ENCODE results near the gene CD163L1.

The CD163L1 gene

GRCh38 chr12:7383157-7383556 lies 60.8 kb downstream of the CD163L1 start:
- DNase-seq (ENCODE audit: low spot score): no peak
- H3K4me3 Mint-ChIP-seq: no peak overlapping the region
- no peak overlapping the region for H3K27ac Mint-ChIP-seq
- no peaks in the 10 kb centered on the region for H3K9me3 Mint-ChIP-seq
- no peaks in the 10 kb centered on the region for H3K36me3 Mint-ChIP-seq (ENCODE audit: low read depth)
- no peaks in the 10 kb centered on the region for H3K27me3 Mint-ChIP-seq (ENCODE audit: low read depth)
- no peaks in the 10 kb centered on the region for H3K4me1 Mint-ChIP-seq (ENCODE audit: low read depth)

GRCh38 chr12:7376196-7376595 lies 67.8 kb downstream of the CD163L1 start:
- DNase-seq (ENCODE audit: low spot score): no peak
- H3K4me1 Mint-ChIP-seq (ENCODE audit: low read depth): no peaks in the 10 kb centered on the region
- H3K36me3 Mint-ChIP-seq (ENCODE audit: low read depth): no peaks in the 10 kb centered on the region

GRCh38 chr12:7375145-7375543 lies 68.8 kb downstream of the CD163L1 start:
- H3K4me3 Mint-ChIP-seq: no peak overlapping the region
- no peak for DNase-seq (ENCODE audit: low spot score)

More at GRCh38 chr12:7376196-7376595, 67.8 kb downstream of the CD163L1 start:
- H3K27ac Mint-ChIP-seq: no peak overlapping the region
- no peaks in the 10 kb centered on the region for H3K27me3 Mint-ChIP-seq (ENCODE audit: low read depth)
- H3K9me3 Mint-ChIP-seq: no peaks in the 10 kb centered on the region
- H3K4me3 Mint-ChIP-seq: no peak overlapping the region

GRCh38 chr12:7374423-7375144 lies 69.4 kb downstream of the CD163L1 start:
- no peak for DNase-seq (ENCODE audit: low spot score)
- H3K9me3 Mint-ChIP-seq: no peaks in the 10 kb centered on the region
- no peak overlapping the region for H3K4me3 Mint-ChIP-seq
- no peaks in the 10 kb centered on the region for H3K27me3 Mint-ChIP-seq (ENCODE audit: low read depth)
- H3K4me1 Mint-ChIP-seq (ENCODE audit: low read depth): no peaks in the 10 kb centered on the region
- H3K36me3 Mint-ChIP-seq (ENCODE audit: low read depth): no peaks in the 10 kb centered on the region
- H3K27ac Mint-ChIP-seq: no peak overlapping the region

More at GRCh38 chr12:7375145-7375543, 68.8 kb downstream of the CD163L1 start:
- Mint-ChIP-seq H3K36me3 (ENCODE audit: low read depth) (no peaks in the 10 kb centered on the region), H3K9me3 (no peaks in the 10 kb centered on the region), H3K27ac (no peak overlapping the region), H3K4me1 (ENCODE audit: low read depth) (no peaks in the 10 kb centered on the region), H3K27me3 (ENCODE audit: low read depth) (no peaks in the 10 kb centered on the region)

- H3K4me3 Mint-ChIP-seq: no peak overlapping the region
- H3K27me3 Mint-ChIP-seq (ENCODE audit: low read depth): no peaks in the 10 kb centered on the region
- H3K9me3 Mint-ChIP-seq: no peaks in the 10 kb centered on the region
- no peaks in the 10 kb centered on the region for H3K36me3 Mint-ChIP-seq (ENCODE audit: low read depth)
- no peaks in the 10 kb centered on the region for H3K4me1 Mint-ChIP-seq (ENCODE audit: low read depth)
- DNase-seq (ENCODE audit: low spot score): no peak
- no peak overlapping the region for H3K27ac Mint-ChIP-seq
Measured at GRCh38 chr12:7373226-7373625, 70.7 kb downstream of the CD163L1 start.

- H3K27me3 Mint-ChIP-seq (ENCODE audit: low read depth): peaks cover 2% of the 10 kb centered on the region
- no peaks in the 10 kb centered on the region for H3K36me3 Mint-ChIP-seq (ENCODE audit: low read depth)
- H3K27ac Mint-ChIP-seq: no peak overlapping the region
- no peaks in the 10 kb centered on the region for H3K4me1 Mint-ChIP-seq (ENCODE audit: low read depth)
- DNase-seq (ENCODE audit: low spot score): no peak
- no peak overlapping the region for H3K4me3 Mint-ChIP-seq
- no peaks in the 10 kb centered on the region for H3K9me3 Mint-ChIP-seq
Measured at GRCh38 chr12:7369274-7369729, 74.7 kb downstream of the CD163L1 start.

- H3K9me3 Mint-ChIP-seq: no peaks in the 10 kb centered on the region
- no peak for DNase-seq (ENCODE audit: low spot score)
- H3K4me1 Mint-ChIP-seq (ENCODE audit: low read depth): no peaks in the 10 kb centered on the region
- no peak overlapping the region for H3K27ac Mint-ChIP-seq
- H3K4me3 Mint-ChIP-seq: no peak overlapping the region
- peaks cover 5% of the 10 kb centered on the region for H3K27me3 Mint-ChIP-seq (ENCODE audit: low read depth)
- H3K36me3 Mint-ChIP-seq (ENCODE audit: low read depth): no peaks in the 10 kb centered on the region
Measured at GRCh38 chr12:7362734-7363133, 81.2 kb downstream of the CD163L1 start.

GRCh38 chr12:7361265-7361664 lies 82.7 kb downstream of the CD163L1 start:
- H3K4me1 Mint-ChIP-seq (ENCODE audit: low read depth): no peaks in the 10 kb centered on the region
- no peak overlapping the region for H3K4me3 Mint-ChIP-seq
- peaks cover 5% of the 10 kb centered on the region for H3K27me3 Mint-ChIP-seq (ENCODE audit: low read depth)

GRCh38 chr12:7354529-7354928 lies 89.4 kb downstream of the CD163L1 start:
- Mint-ChIP-seq H3K4me3 (no peak overlapping the region), H3K27me3 (ENCODE audit: low read depth) (peaks cover 20% of the 10 kb centered on the region), H3K9me3 (no peaks in the 10 kb centered on the region), H3K36me3 (ENCODE audit: low read depth) (no peaks in the 10 kb centered on the region), H3K27ac (no peak overlapping the region), H3K4me1 (ENCODE audit: low read depth) (peaks cover 9% of the 10 kb centered on the region)
- DNase-seq (ENCODE audit: low spot score): no peak

More at GRCh38 chr12:7361265-7361664, 82.7 kb downstream of the CD163L1 start:
- Mint-ChIP-seq H3K9me3 (no peaks in the 10 kb centered on the region), H3K27ac (no peak overlapping the region), H3K36me3 (ENCODE audit: low read depth) (no peaks in the 10 kb centered on the region)
- DNase-seq (ENCODE audit: low spot score): no peak

- H3K9me3 Mint-ChIP-seq: no peaks in the 10 kb centered on the region
- no peak for DNase-seq (ENCODE audit: low spot score)
- peaks cover 9% of the 10 kb centered on the region for H3K4me1 Mint-ChIP-seq (ENCODE audit: low read depth)
- no peaks in the 10 kb centered on the region for H3K36me3 Mint-ChIP-seq (ENCODE audit: low read depth)
- no peak overlapping the region for H3K4me3 Mint-ChIP-seq
- H3K27me3 Mint-ChIP-seq (ENCODE audit: low read depth): peaks cover 20% of the 10 kb centered on the region
- H3K27ac Mint-ChIP-seq: no peak overlapping the region
Measured at GRCh38 chr12:7352661-7353060, 91.3 kb downstream of the CD163L1 start.

GRCh38 chr12:7351177-7351576 lies 92.8 kb downstream of the CD163L1 start:
- Mint-ChIP-seq H3K4me3 (no peak overlapping the region), H3K27ac (no peak overlapping the region), H3K36me3 (ENCODE audit: low read depth) (no peaks in the 10 kb centered on the region), H3K9me3 (peaks cover 3% of the 10 kb centered on the region), H3K4me1 (ENCODE audit: low read depth) (peaks cover 13% of the 10 kb centered on the region), H3K27me3 (ENCODE audit: low read depth) (peaks cover 20% of the 10 kb centered on the region)
- no peak for DNase-seq (ENCODE audit: low spot score)

- H3K9me3 Mint-ChIP-seq: peaks cover 16% of the 10 kb centered on the region
- no peak for DNase-seq (ENCODE audit: low spot score)
- peaks cover 15% of the 10 kb centered on the region for H3K27me3 Mint-ChIP-seq (ENCODE audit: low read depth)
- H3K36me3 Mint-ChIP-seq (ENCODE audit: low read depth): peaks cover 4% of the 10 kb centered on the region
- no peak overlapping the region for H3K4me3 Mint-ChIP-seq
- peaks cover 15% of the 10 kb centered on the region for H3K4me1 Mint-ChIP-seq (ENCODE audit: low read depth)
- no peak overlapping the region for H3K27ac Mint-ChIP-seq
Measured at GRCh38 chr12:7349418-7349817, 94.5 kb downstream of the CD163L1 start.

- Mint-ChIP-seq H3K4me1 (ENCODE audit: low read depth) (peaks cover 17% of the 10 kb centered on the region), H3K4me3 (peak overlapping the region; percentile 51), H3K9me3 (peaks cover 16% of the 10 kb centered on the region), H3K36me3 (ENCODE audit: low read depth) (peaks cover 4% of the 10 kb centered on the region), H3K27ac (no peak overlapping the region), H3K27me3 (ENCODE audit: low read depth) (peaks cover 4% of the 10 kb centered on the region)
- no peak for DNase-seq (ENCODE audit: low spot score)
Measured at GRCh38 chr12:7346551-7347225, 97.3 kb downstream of the CD163L1 start.

GRCh38 chr12:7344833-7345606 lies 98.9 kb downstream of the CD163L1 start:
- H3K36me3 Mint-ChIP-seq (ENCODE audit: low read depth): peaks cover 4% of the 10 kb centered on the region
- no peak for DNase-seq (ENCODE audit: low spot score)
- peaks cover 10% of the 10 kb centered on the region for H3K4me1 Mint-ChIP-seq (ENCODE audit: low read depth)
- H3K27me3 Mint-ChIP-seq (ENCODE audit: low read depth): no peaks in the 10 kb centered on the region
- no peak overlapping the region for H3K27ac Mint-ChIP-seq
- no peak overlapping the region for H3K4me3 Mint-ChIP-seq
- H3K9me3 Mint-ChIP-seq: peaks cover 16% of the 10 kb centered on the region
